ENCODE measurements around the gene HVCN1.
A peak's percentile ranks its signal among the peaks of the same experiment; 100 is the strongest.

HVCN1 gene

DNA sequence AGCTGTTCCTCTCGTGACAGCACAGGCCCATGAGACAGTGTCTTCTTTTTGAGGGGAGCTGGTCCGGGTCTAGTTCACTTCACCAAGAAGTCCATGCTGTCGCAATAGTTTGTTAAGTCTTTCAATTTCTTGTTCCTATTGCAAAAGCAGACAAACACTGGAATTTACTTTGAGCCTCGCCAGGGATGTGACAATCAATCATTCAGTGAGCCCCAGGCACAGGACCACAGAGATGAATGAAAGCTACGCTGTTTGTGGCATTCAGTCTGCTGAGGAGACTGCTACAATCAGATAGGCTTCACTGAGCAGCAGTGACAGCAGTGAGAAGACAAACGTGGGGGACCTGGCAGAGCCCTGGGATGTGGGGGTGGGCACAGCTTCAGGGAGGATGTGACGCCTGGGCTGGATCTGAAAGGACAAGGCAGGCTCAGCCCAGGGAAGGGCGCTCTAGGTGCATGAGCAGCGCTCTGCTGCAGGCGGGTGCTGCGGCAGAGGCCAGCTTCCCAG lies 39.5 kb downstream of the HVCN1 start:
- POLR2A ChIA-PET (ENCODE audit: low non-redundant PET), result no interaction called here
- H3K27ac ChIP-seq, result no peak overlapping the region
- TF ChIP-seq CTCF (conservative IDR thresholded peaks at IDR 0.05; ENCODE audit: low read depth), result no peak
- DNase-seq (ENCODE audit: low spot score), result no peak
- CTCF ChIA-PET, result no interaction called here

GRCh38 chr12:110647631-110648040 lies 41.3 kb downstream of the HVCN1 start:
- no peak overlapping the region for H3K27ac ChIP-seq
- TF ChIP-seq CTCF (conservative IDR thresholded peaks at IDR 0.05; ENCODE audit: low read depth), result no peak
- no peak for DNase-seq (ENCODE audit: low spot score)
- ChIA-PET CTCF (no interaction called here), POLR2A (ENCODE audit: low non-redundant PET) (no interaction called here)

DNA sequence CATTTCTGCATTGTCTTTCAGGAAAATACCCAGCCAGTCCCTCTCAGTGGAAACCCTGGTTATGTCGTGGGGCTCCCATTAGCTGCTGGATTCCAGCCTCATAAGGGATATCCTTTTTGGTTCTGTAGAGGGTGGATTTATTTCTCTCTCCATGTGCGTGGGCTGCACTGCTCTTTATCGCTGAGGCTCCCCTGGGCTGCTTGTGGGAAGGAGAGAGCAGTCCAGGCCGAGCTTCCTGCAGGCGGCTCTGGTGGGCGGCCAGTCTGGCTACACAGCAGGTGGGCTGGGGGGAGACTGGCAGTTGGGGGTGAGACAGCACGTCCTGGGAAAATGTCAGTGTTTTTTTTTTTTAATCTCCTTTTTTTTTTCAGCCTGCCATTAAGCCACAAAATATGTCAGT lies 47.4 kb downstream of the HVCN1 start:
- ChIA-PET POLR2A (ENCODE audit: low non-redundant PET) (no interaction called here), CTCF (no interaction called here)
- no peak overlapping the region for H3K27ac ChIP-seq

DNA sequence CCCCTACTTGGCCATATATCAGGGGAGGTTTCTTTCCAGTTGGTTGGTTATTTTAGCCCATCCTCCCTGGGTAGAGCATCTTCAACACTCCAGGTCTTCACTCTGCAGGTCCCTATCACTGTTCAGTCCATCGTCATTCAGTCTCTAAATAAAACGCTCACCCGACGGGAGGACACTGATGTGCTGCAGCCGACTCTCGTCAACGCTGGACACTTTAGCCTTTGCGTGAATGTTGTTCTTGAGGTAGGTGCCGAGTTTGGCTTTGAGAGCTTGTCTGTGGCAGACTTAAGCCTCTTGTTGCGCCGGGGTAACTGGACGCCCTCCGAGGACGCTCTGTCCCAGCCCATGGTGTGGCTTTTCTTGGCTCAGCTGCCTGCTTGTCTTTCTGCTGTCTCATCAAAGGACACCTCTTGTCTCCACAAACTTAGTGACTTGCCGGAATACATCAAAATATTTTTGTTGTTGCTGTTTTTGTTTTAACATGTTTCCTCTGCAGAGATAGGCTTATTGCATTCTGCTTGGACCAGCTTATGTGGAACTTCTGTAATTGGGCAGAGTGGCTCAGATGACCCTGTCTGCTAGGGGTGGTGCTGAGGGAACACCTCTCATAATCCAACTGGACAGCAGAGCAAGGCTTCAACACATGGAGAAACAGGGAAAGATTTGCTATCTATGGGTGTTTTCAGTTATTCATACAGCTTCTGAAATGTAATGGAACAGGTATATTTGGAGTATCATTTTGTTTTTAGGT lies 48.5 kb downstream of the HVCN1 start:
- POLR2A ChIA-PET (ENCODE audit: low non-redundant PET), result no interaction called here
- no peak for TF ChIP-seq CTCF (conservative IDR thresholded peaks at IDR 0.05; ENCODE audit: low read depth)
- no peak for DNase-seq (ENCODE audit: low spot score)
- CTCF ChIA-PET, result interaction anchor here (0.6 kb wide), 2 partner anchors 258 to 468 kb away, joined by 3 to 7 read pairs; no protein-coding TSS in a partner anchor
- H3K27ac ChIP-seq, result no peak overlapping the region

More for the DNA sequence above, 47.4 kb downstream of the HVCN1 start:
- no peak for TF ChIP-seq CTCF (conservative IDR thresholded peaks at IDR 0.05; ENCODE audit: low read depth)
- DNase-seq (ENCODE audit: low spot score), result no peak

DNA sequence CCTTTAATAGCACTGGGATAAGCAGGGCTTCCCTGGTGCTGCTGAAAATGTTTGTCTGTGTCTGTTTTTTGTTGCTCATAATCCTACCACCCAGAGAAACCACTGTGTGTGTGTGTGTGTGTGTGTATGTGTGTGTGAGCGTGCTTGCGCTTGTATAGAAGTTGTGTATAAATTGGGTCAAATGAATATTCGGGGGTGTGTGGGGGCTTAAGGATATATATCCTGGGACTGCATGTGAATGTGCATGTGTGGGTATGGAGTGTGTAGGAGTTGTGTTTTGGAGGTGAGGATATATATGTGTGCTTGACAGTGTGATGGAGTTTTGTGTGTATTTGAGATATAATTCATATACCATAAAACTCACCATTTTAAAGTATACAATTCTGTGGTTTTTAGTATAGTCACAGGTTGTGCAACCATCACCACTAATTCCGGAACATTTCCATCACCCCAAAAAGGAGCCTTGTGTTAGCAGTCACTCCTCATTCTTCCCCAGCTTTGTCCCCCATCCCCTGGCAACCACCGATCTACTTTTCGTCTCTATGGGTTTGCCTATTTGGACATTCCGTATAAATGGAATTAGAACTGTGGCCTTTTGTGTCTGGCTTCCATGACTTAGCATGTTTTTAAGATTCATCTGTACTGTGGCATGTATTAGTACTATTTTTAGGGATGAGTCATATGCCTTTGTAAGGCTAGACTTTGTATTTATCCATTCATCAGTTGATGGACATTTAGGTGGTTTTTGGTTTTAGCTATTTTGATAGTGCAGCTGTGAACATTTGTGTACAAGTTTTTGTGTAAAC lies 49.4 kb downstream of the HVCN1 start:
- H3K27ac ChIP-seq, result no peak overlapping the region
- POLR2A ChIA-PET (ENCODE audit: low non-redundant PET), result no interaction called here
- DNase-seq (ENCODE audit: low spot score), result peak; percentile 23
- no peak for TF ChIP-seq CTCF (conservative IDR thresholded peaks at IDR 0.05; ENCODE audit: low read depth)
- CTCF ChIA-PET, result no interaction called here

DNA sequence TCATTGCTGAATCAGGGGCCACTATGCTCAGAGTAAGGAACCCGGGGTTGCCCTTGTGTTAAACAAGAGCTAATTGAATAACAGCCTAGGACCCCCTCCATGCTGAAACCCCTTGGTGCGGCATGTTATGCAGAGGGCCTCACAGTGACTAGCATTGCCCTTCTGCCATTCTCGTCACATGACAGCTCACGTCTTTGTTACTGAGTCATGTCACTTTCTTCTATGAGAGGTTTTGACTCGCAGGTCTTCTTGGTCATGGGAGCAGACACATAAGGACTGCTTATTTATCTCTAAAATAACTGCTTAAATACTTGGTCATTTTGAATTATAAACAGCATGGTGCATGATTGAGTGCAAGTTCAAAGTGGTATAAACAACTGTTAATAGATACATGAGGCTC lies 50.1 kb downstream of the HVCN1 start:
- ChIA-PET POLR2A (ENCODE audit: low non-redundant PET) (interaction anchor here (0.6 kb wide), 1 partner anchor 781 kb away, joined by 3 read pairs; no protein-coding TSS in a partner anchor), CTCF (no interaction called here)
- no peak for TF ChIP-seq CTCF (conservative IDR thresholded peaks at IDR 0.05; ENCODE audit: low read depth)
- no peak overlapping the region for H3K27ac ChIP-seq
- no peak for DNase-seq (ENCODE audit: low spot score)
